Fibroblast of pulmonary artery (primary cell): ENCODE data around the gene C19orf73.
"Not testable (repeated sequence)": the region's sequence is repeated elsewhere in the genome, so short reads cannot be mapped to it uniquely, and the experiment has no call there.

ENCODE experiments used
- DNase-seq: peaks from one replicate; pipeline ENCODE4 v3.0.0-alpha.2; 2010; ENCODE audit warnings: low read depth
- H3K4me3 ChIP-seq: replicated peaks from 2 replicates; pipeline ENCODE4 v1.5.1; 2011; ENCODE audit warnings: low read depth, mild to moderate bottlenecking, control low read depth, low read length, moderate library complexity
- CTCF ChIP-seq: IDR thresholded peaks from 2 replicates; pipeline ENCODE4 v1.5.1; 2011; ENCODE audit warnings: mild to moderate bottlenecking, control low read depth, low read length, inconsistent platforms; ENCODE audit errors: missing control alignments

C19orf73 gene

DNA sequence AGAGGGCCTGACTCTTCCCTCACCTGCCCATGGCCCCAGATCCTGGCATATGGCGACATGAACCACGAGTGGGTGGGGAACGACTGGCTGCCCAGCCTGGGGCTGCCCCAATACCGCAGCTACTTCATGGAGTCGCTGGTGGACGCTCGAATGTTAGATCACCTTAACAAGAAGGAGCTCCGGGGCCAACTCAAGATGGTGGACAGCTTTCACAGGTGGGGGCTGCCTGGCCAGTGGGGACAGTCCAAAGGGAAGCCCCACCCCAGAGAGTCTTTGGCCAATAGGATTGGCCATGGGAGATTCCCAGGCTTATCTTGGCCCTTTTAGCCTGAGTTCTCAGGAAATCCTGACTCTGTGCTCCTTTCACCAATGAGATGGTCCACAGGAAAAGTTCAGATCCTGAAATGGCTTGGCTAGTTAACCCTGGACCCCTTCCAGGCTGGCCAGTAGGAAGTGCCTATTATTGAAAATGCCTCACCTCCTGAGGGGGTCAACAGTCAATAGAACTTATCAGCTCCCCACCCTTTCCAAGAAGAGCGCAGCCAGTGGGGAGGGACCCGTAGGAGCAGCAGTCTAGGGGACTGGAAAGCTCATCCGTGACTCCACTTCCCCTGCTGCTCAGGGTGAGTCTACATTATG is 29.2 kb upstream of the C19orf73 start:
- TF ChIP-seq CTCF, result no peak
- no peak for DNase-seq
- H3K4me3 ChIP-seq, result no peak overlapping the region

DNA sequence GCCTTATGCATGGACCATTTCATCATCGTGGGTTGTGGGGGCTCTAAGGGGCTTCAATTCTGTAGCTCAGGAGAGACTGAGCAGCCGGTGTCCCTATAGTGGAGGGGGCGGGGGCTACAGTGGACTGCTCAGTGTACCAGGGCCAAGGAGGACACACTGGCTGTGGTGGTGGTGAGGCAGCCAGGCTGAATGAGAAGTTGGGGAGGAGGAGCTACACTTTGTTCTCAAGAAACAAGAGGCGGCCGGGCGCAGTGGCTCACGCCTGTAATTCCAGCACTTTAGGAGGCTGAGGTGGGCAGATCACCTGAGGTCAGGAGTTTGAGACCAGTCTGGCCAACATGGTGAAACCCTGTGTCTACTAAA is 27.4 kb upstream of the C19orf73 start:
- H3K4me3 ChIP-seq, DNase-seq: not testable (repeated sequence)

GRCh38 chr19:49145573-49146407 is 26.8 kb upstream of the C19orf73 start:
- peak; percentile 73 for TF ChIP-seq CTCF
- peak overlapping the region; percentile 38 for H3K4me3 ChIP-seq
- peak; percentile 78 for DNase-seq

GRCh38 chr19:49142866-49143335 is 24.0 kb upstream of the C19orf73 start:
- peak overlapping the region; percentile 74 for H3K4me3 ChIP-seq
- DNase-seq, result peak; percentile 92
- TF ChIP-seq CTCF, result no peak

DNA sequence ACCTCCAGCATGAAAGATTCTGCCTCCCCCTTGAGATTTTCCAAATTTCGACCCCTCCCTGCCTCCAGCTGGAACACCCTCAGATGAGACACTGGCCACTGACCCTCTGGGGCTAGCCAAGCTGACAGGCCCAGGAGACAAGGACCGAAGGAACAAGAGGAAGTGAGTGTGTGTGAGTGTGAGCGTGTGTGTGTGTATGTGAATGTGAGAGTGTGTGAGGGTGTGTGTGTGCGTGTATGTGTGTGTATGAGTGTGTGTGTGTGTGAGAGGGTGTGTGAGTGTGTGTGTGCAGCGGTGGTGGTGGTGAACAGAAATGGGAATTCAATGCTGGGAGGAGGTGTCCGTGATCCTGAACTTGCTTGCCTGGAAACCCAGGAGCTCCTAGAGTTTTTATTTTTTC is 22.4 kb upstream of the C19orf73 start:
- TF ChIP-seq CTCF, result no peak
- DNase-seq, result no peak
- no peak overlapping the region for H3K4me3 ChIP-seq

GRCh38 chr19:49140951-49141350 is 22.0 kb upstream of the C19orf73 start:
- no peak for TF ChIP-seq CTCF
- no peak overlapping the region for H3K4me3 ChIP-seq
- DNase-seq, result no peak

GRCh38 chr19:49136771-49137171 is 17.8 kb upstream of the C19orf73 start:
- H3K4me3 ChIP-seq, result no peak overlapping the region
- TF ChIP-seq CTCF, result no peak
- peak; percentile 39 for DNase-seq
